NCI-H1048 (cell line): ENCODE measurements around the gene CACNA1I.

Experiments used
- DNase-seq: peaks from one replicate; lab custom pipeline; 2025; lab: John Stamatoyannopoulos, UW

Gene CACNA1I

GRCh38 chr22:39598017-39598965 is 27.7 kb downstream of the CACNA1I start:
- peak; percentile 62 for DNase-seq

GRCh38 chr22:39600491-39601179 is 30.1 kb downstream of the CACNA1I start:
- no peak for DNase-seq

GRCh38 chr22:39601180-39601535 is 30.6 kb downstream of the CACNA1I start:
- no peak for DNase-seq

GRCh38 chr22:39603345-39603744 is 32.8 kb downstream of the CACNA1I start:
- no peak for DNase-seq

- no peak for DNase-seq
Measured at GRCh38 chr22:39610246-39610645, 39.7 kb downstream of the CACNA1I start.

GRCh38 chr22:39610766-39611165 is 40.2 kb downstream of the CACNA1I start:
- no peak for DNase-seq

GRCh38 chr22:39611360-39611759 is 40.8 kb downstream of the CACNA1I start:
- no peak for DNase-seq

- no peak for DNase-seq
Measured at GRCh38 chr22:39612811-39613548, 42.4 kb downstream of the CACNA1I start.

GRCh38 chr22:39613549-39613921 is 43.0 kb downstream of the CACNA1I start:
- DNase-seq, result no peak

- no peak for DNase-seq
Measured at GRCh38 chr22:39614442-39614841, 43.9 kb downstream of the CACNA1I start.

- no peak for DNase-seq
Measured at GRCh38 chr22:39616051-39616450, 45.5 kb downstream of the CACNA1I start.

- no peak for DNase-seq
Measured at GRCh38 chr22:39616781-39617180, 46.2 kb downstream of the CACNA1I start.

GRCh38 chr22:39617342-39617741 is 46.8 kb downstream of the CACNA1I start:
- DNase-seq, result no peak

- no peak for DNase-seq
Measured at GRCh38 chr22:39617970-39618757, 47.6 kb downstream of the CACNA1I start.

GRCh38 chr22:39618996-39619530 is 48.5 kb downstream of the CACNA1I start:
- DNase-seq, result no peak

GRCh38 chr22:39620924-39621690 is 50.6 kb downstream of the CACNA1I start:
- no peak for DNase-seq

- DNase-seq, result no peak
Measured at GRCh38 chr22:39621826-39622225, 51.3 kb downstream of the CACNA1I start.

- no peak for DNase-seq
Measured at GRCh38 chr22:39622881-39623367, 52.4 kb downstream of the CACNA1I start.

- no peak for DNase-seq
Measured at GRCh38 chr22:39623603-39624500, 53.3 kb downstream of the CACNA1I start.

- DNase-seq, result no peak
Measured at GRCh38 chr22:39624501-39624821, 53.9 kb downstream of the CACNA1I start.
